Activated CD8-positive, alpha-beta memory T cell treated with anti-CD3 and anti-CD28 coated beads for 24 hours (primary cell): ENCODE measurements around the gene PHEX.

Source experiments
- DNase-seq: peaks from one replicate; pipeline ENCODE4 v3.0.0-alpha.2; 2020

The PHEX gene

GRCh38 chrX:22032084-22032483 lies at the start of gene PHEX:
Gene PHEX (plus strand): TSS chrX:22032325. CDS start chrX:22033006, 681 bp downstream.
- no peak for DNase-seq

DNA sequence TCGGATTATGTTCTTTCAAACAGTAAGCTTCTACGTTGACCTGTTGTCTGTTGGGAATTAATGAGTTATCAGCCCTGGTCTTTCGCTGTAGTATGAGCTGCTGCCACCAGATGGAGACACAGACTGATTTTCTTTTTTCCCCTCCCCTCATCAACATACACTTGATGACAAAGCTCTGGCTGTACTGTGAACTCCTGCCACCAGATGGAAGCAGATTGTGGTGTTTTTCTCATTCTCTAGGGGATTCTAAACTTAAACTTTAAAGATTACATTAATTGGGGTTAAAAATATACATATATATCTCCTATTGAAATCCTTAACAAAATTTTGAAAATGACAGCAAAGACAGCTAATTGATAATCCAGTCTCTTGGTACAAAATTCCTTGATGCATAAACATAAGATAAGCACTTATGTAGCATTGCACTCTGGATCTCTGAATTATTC lies 46.8 kb upstream of the PHEX start:
- peak; percentile 88 for DNase-seq

DNA sequence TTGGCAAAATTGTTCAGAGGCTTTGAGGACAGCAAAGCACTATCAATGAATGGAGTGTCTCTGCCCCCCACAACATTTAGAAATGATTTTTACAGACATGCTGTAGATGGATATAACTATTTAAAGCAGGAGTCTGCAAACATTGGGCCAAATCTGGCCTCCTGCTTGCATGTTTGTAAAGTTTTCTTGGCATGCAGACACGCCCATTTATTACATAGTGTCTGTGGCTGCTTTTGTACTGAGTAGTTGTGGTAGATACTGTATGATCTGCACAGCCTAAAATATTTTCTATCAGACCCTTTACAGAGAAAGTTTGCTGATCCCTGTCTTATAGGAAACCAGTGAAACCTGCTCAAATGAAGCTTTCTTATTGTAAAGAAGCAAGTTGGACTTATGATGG lies 45.5 kb upstream of the PHEX start:
- no peak for DNase-seq

GRCh38 chrX:21989384-21989783 lies 42.7 kb upstream of the PHEX start:
- no peak for DNase-seq

GRCh38 chrX:21990832-21991231 lies 41.3 kb upstream of the PHEX start:
- no peak for DNase-seq

DNA sequence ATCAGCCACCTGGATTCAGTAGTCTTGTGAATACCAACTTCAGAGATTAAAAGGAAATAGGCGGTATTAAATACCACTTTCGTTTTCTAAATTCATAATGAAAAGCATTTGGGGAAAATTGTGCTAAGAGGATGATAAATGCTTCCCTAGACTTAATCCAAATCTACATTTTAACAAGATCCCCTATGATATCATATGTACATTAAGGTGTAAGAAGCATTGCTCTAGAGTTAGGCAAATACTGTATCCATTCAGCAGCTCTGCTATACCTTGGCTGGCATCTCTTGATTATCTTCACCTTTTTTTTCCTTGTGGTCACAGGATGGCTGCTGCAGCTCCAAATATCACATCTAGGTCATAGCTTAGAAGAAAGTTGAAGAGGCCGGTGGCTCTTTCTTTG lies 40.6 kb upstream of the PHEX start:
- DNase-seq: no peak

- no peak for DNase-seq
Measured at GRCh38 chrX:21993265-21993664, 38.9 kb upstream of the PHEX start.

- DNase-seq: no peak
Measured at GRCh38 chrX:21996872-21997455, 35.2 kb upstream of the PHEX start.

DNA sequence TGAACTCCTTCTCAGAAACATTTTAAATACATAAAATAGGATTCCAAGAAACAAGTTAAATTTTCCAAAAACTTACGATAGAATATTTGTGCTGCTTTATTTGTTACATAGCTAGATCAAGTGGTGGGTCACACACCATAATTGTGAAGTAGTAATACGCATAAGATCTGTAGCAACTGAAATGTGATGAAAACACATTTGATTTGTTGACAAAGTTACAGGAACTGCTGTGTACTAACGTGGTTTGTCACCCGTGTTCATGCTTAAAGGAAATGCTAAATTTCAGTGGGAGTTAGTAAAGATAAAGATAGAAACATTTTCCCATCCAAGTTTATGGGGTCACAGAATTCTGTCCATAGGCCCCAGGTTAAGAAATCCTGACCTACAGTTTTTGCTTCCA lies 34.1 kb upstream of the PHEX start:
- DNase-seq: no peak

DNA sequence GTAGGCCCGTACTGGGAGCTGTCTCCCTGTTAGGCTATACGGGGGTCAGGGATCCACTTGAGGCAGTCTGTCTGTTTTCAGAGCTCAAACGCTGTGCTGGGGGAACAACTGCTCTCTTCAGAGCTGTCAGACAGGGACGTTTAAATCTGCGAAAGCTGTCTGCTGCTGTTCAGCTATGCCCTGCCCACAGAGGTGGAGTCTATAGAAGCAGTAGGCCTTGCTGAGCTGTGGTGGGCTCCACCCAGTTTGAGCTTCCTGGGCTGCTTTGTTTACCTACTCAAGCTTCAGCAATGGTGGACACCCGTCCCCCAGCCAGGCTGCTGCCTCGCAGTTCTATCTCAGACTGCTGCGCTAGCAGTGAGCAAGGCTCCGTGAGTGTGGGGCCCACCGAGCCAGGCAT lies 27.3 kb upstream of the PHEX start:
- DNase-seq: no peak

GRCh38 chrX:22012051-22012450 lies 20.1 kb upstream of the PHEX start:
- no peak for DNase-seq

DNA sequence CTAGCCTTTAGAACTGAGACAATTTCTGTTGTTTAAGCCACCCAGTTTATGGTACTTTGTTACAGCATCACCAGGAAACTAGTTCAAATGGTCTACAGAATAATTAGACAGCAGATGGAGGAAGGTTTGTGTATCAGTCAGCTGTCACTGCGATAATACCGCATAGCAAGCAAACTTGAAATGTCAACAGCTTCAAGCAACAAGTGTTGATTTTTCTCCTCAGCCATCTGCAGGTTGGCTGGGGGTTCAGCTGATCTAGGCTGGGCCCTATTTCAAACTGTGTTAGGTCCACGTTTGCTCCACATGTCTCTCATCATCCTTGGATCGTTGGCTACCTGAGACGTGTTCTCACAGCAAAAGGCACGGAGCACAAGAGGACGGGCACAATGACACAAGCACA lies 19.2 kb upstream of the PHEX start:
- no peak for DNase-seq

DNA sequence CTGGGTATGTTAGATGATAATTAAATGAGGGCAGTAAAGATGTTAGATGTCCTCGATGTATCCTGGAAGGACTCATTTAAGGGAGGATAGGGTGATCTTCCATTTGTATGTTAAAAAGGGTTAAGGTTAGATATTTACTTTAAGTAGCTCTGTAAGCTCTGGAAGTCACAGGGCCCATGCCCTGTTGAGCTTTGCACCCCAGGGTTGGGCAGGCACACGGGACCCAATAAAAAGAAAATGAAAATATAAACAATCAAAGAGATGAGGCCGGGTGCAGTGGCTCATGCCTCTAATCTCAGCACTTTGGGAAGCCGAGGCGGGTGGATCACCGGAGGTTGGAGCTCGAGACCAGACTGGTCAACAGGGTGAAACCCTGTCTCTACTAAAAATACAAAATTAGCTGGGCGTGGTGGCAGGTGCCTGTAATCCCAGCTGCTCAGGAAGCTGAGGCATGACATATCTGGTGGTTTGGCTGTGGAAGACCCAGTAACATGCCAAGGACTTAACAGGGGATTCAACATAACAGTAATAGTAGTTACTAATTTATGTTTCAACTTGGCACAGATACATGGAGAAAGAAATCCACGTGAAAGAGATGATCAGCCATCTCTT lies 16.9 kb upstream of the PHEX start:
- DNase-seq: no peak

GRCh38 chrX:22021751-22022324 lies 10.3 kb upstream of the PHEX start:
- DNase-seq: no peak

DNA sequence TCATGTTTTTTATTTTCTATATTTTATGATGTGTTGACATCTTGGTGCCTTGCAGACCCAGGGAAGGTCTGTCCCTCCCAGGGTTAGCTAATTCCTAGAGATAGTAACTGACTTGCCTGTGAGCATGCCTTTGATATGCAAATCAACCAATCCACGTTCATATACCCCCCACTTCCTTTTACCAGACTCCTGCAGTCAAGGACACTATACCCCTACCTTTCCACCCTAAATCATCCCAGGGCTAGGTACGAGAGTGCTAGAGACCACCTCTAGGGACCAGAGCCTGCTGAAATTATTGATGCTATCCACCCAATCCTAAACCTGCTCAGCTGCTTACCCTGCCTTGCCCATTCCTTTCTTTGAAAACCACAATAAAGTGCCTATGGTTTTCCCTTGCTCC lies 7.5 kb upstream of the PHEX start:
- no peak for DNase-seq

- DNase-seq: no peak
Measured at GRCh38 chrX:22025751-22026150, 6.4 kb upstream of the PHEX start.

GRCh38 chrX:22026731-22027130 lies 5.4 kb upstream of the PHEX start:
- no peak for DNase-seq

DNA sequence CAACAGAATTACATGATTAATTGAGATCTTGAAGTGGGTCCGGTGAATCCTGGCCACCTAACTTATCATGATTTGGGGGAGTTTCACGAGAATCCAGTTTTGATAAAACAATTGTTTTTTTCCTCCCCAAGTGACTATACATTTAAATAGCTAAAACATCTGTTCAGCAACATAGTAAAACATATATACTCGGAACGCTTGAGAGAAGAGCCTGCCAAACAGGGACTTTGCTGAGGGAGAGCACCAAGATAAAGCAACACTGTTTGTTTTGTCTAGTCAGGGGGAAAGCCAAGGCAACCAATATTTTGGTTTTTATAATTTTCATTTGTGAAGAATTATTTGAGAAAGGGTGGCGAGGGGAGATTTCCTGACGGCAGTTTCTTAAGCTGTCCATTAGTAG lies 381 bp downstream of the PHEX start:
- no peak for DNase-seq

- no peak for DNase-seq
Measured at GRCh38 chrX:22033818-22034217, 1.7 kb downstream of the PHEX start.

GRCh38 chrX:22035236-22035635 lies 3.1 kb downstream of the PHEX start:
- DNase-seq: no peak

DNA sequence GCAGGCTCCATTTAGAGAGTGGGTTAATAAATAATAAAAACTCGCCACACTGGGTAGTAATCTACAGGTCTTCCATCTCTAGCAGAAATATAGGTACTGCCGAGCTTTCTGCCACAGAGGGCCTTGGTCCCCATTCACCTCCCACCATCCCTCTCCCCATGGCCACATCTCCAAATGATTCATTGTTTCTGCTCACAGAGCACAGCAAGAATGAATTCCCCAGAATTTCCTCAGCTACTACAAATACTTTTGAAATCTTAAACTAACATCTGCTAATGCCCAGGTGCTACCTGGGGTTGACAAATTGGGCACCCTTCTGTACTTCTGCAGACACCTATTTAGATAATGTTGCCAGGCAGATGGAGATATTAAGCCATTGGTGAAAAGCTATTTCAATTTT lies 5.1 kb downstream of the PHEX start:
- no peak for DNase-seq

- no peak for DNase-seq
Measured at GRCh38 chrX:22037911-22038537, 5.9 kb downstream of the PHEX start.

- DNase-seq: no peak
Measured at GRCh38 chrX:22039541-22039940, 7.4 kb downstream of the PHEX start.

GRCh38 chrX:22040184-22040583 lies 8.1 kb downstream of the PHEX start:
- DNase-seq: no peak
